ENCODE measurements around the gene AURKA.

GRCh38 chr20:56360133-56360907 is 31.7 kb downstream of the AURKA start:
- TF ChIP-seq, protein P1, sequence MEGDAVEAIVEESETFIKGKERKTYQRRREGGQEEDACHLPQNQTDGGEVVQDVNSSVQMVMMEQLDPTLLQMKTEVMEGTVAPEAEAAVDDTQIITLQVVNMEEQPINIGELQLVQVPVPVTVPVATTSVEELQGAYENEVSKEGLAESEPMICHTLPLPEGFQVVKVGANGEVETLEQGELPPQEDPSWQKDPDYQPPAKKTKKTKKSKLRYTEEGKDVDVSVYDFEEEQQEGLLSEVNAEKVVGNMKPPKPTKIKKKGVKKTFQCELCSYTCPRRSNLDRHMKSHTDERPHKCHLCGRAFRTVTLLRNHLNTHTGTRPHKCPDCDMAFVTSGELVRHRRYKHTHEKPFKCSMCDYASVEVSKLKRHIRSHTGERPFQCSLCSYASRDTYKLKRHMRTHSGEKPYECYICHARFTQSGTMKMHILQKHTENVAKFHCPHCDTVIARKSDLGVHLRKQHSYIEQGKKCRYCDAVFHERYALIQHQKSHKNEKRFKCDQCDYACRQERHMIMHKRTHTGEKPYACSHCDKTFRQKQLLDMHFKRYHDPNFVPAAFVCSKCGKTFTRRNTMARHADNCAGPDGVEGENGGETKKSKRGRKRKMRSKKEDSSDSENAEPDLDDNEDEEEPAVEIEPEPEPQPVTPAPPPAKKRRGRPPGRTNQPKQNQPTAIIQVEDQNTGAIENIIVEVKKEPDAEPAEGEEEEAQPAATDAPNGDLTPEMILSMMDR (IDR thresholded peaks at IDR 0.05), result no peak
- TF ChIP-seq POLR2A (IDR thresholded peaks at IDR 0.05), result no peak

All from adrenal gland (tissue), 5 donors.